ENCODE results near the gene TMEM219.

TMEM219 gene

GRCh38 chr16:29992344-29992967, 30.6 kb downstream of the TMEM219 start:
- H3K36me3 ChIP-seq (ENCODE audit: control insufficient read depth in 1 of 2, insufficient read depth in 2 of 2, low read length in 2 of 2): peaks cover 26 to 64% of the 10 kb centered on the region in 2 donors

DNA sequence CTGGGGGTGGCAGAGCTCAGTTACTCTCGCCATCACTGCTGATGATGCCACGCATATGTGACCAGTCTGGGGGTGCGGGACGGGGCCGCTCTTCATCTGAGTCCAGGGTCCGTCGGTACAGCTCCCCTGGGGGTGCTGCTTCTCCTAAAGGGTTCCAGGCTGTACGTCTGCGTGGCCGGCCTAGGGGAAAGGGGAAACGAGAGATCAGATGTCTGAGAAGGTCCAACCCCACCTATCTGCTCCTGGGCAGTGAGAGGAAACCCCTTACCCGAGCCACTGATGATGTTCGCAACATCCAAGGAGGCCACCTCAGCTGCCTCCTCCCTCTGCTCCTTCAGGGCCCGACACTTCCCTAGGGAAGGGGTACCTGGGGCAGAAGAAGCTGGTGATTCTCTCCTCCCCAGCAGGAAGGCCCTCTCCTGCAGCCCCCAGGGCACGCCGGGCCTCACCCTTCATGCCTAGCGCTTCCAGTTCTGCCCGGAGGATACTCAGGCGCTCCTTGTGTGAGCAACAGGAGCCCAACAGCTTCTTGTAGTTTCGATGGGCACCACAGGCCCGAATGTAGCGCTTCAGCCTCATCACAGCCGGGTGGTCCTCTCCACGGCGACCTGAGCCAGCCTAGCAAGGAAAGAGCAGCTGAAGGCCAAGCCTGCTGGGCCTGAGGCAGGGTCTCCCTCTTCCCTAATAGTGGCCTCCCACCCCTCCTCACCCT, 31.5 kb downstream of the TMEM219 start:
- Histone ChIP-seq H3K9me3 (ENCODE audit: control insufficient read depth in 1 of 2, low read length in 2 of 2) (no peaks in the 10 kb centered on the region), H3K4me1 (ENCODE audit: control insufficient read depth in 1 of 2, insufficient read depth in 2 of 2, low read length in 2 of 2) (peaks cover 20 to 22% of the 10 kb centered on the region in 2 donors), H3K4me3 (ENCODE audit: low read depth in 1 of 2, low read length in 2 of 2) (no peak overlapping the region), H3K27ac (ENCODE audit: low read length) (no peak overlapping the region), H3K27me3 (ENCODE audit: low read depth, low read length) (no peaks in the 10 kb centered on the region), H3K36me3 (ENCODE audit: control insufficient read depth in 1 of 2, insufficient read depth in 2 of 2, low read length in 2 of 2) (peaks cover 21 to 56% of the 10 kb centered on the region in 2 donors)

More at GRCh38 chr16:29992344-29992967, 30.6 kb downstream of the TMEM219 start:
- H3K9me3 ChIP-seq (ENCODE audit: control insufficient read depth in 1 of 2, low read length in 2 of 2): no peaks in the 10 kb centered on the region
- no peaks in the 10 kb centered on the region for H3K27me3 ChIP-seq (ENCODE audit: low read depth, low read length)
- H3K4me3 ChIP-seq (ENCODE audit: low read depth in 1 of 2, low read length in 2 of 2): no peak overlapping the region
- no peak overlapping the region for H3K27ac ChIP-seq (ENCODE audit: low read length)
- peaks cover 20 to 22% of the 10 kb centered on the region in 2 donors for H3K4me1 ChIP-seq (ENCODE audit: control insufficient read depth in 1 of 2, insufficient read depth in 2 of 2, low read length in 2 of 2)

GRCh38 chr16:29993903-29994599, 32.2 kb downstream of the TMEM219 start:
- Histone ChIP-seq H3K9me3 (ENCODE audit: control insufficient read depth in 1 of 2, low read length in 2 of 2) (no peaks in the 10 kb centered on the region), H3K36me3 (ENCODE audit: control insufficient read depth in 1 of 2, insufficient read depth in 2 of 2, low read length in 2 of 2) (peaks cover 21 to 49% of the 10 kb centered on the region in 2 donors), H3K27ac (ENCODE audit: low read length) (no peak overlapping the region), H3K27me3 (ENCODE audit: low read depth, low read length) (no peaks in the 10 kb centered on the region), H3K4me1 (ENCODE audit: control insufficient read depth in 1 of 2, insufficient read depth in 2 of 2, low read length in 2 of 2) (peaks cover 20 to 22% of the 10 kb centered on the region in 2 donors), H3K4me3 (ENCODE audit: low read depth in 1 of 2, low read length in 2 of 2) (peak overlapping the region; percentile 95 to 98)

DNA sequence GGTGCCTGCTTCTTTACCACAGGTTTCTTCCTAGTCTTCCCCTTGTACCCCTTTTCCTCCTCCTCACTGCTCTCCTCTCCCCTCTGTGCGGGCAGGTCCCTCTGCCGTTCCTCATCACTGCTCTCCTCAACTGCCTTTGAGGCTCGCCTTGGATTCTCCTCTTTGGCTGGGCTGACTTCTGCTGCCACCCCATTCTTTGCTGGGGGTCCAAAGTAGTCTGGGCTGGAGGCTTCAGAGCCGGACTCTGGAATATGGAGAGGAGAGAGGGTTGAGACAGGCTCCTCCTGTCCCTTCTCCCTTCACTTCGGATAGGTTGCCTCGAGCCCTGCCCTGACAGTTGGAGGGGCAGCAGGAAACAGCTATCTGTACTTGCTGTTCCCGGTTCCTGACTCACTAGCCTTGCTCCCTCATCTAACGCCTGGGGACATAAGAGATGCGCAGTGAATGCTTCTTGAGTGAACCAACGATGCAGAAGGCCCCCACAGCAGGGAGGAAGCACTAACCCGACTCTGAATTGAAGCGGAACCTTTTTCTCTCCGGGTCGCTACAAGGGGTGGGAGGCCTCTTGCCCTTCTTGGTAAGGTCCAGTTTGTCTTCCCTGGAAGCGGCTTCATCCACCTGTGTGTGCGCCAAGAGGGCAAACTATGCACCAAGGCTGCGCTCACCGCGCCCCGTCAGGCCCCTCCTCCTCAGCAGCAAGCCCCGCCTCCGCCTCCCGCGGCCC, 32.9 kb downstream of the TMEM219 start:
- Histone ChIP-seq H3K4me1 (ENCODE audit: control insufficient read depth in 1 of 2, insufficient read depth in 2 of 2, low read length in 2 of 2) (peaks cover 20 to 22% of the 10 kb centered on the region in 2 donors), H3K9me3 (ENCODE audit: control insufficient read depth in 1 of 2, low read length in 2 of 2) (no peaks in the 10 kb centered on the region), H3K27me3 (ENCODE audit: low read depth, low read length) (no peaks in the 10 kb centered on the region), H3K4me3 (ENCODE audit: low read depth in 1 of 2, low read length in 2 of 2) (peak overlapping the region; percentile 95 to 98), H3K36me3 (ENCODE audit: control insufficient read depth in 1 of 2, insufficient read depth in 2 of 2, low read length in 2 of 2) (peaks cover 14 to 43% of the 10 kb centered on the region in 2 donors), H3K27ac (ENCODE audit: low read length) (peak overlapping the region; percentile 99)

DNA sequence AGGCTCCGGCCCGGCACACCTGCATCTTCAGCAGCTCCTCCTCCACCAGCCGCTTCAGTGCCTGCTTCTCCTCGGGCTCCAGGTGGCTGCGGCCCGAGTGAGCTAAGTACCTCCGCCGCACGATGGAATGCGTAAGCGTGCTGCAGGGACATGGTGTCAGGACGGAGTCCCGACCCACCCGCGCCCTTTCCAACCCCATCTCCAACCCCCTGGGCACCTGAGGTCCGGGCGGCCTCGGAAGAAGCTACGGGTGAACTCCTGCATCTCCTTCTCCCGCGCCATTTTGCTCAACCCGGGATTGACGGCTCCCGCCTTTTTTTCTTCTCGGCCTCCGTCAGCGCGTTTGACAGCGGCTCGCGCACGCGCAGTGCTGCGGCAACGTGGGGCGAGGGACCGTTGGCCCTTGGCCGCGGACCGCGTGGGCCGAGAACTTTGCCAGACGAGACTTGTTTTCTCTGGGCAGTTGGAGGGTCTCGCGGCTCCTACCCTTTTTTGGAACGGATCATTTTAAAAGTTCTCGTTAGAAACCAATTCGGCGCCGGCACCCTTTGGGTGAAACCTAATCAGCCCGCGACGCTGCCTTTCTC, 33.5 kb downstream of the TMEM219 start, which contains the start of gene HIRIP3:
Gene HIRIP3, minus strand, starts transcription at position 294 of the 587 bp plus-strand sequence. Its CDS starts 12 bp downstream, at position 282.
- H3K4me1 ChIP-seq (ENCODE audit: control insufficient read depth in 1 of 2, insufficient read depth in 2 of 2, low read length in 2 of 2): peaks cover 20 to 22% of the 10 kb centered on the region in 2 donors
- H3K27me3 ChIP-seq (ENCODE audit: low read depth, low read length): no peaks in the 10 kb centered on the region
- peaks cover 12 to 42% of the 10 kb centered on the region in 2 donors for H3K36me3 ChIP-seq (ENCODE audit: control insufficient read depth in 1 of 2, insufficient read depth in 2 of 2, low read length in 2 of 2)
- peak within 1 kb of the TSS; percentile 99 for H3K27ac ChIP-seq (ENCODE audit: low read length)
- H3K4me3 ChIP-seq (ENCODE audit: low read depth in 1 of 2, low read length in 2 of 2): peak within 1 kb of the TSS; percentile 95 to 98
- H3K9me3 ChIP-seq (ENCODE audit: control insufficient read depth in 1 of 2, low read length in 2 of 2): no peaks in the 10 kb centered on the region

DNA sequence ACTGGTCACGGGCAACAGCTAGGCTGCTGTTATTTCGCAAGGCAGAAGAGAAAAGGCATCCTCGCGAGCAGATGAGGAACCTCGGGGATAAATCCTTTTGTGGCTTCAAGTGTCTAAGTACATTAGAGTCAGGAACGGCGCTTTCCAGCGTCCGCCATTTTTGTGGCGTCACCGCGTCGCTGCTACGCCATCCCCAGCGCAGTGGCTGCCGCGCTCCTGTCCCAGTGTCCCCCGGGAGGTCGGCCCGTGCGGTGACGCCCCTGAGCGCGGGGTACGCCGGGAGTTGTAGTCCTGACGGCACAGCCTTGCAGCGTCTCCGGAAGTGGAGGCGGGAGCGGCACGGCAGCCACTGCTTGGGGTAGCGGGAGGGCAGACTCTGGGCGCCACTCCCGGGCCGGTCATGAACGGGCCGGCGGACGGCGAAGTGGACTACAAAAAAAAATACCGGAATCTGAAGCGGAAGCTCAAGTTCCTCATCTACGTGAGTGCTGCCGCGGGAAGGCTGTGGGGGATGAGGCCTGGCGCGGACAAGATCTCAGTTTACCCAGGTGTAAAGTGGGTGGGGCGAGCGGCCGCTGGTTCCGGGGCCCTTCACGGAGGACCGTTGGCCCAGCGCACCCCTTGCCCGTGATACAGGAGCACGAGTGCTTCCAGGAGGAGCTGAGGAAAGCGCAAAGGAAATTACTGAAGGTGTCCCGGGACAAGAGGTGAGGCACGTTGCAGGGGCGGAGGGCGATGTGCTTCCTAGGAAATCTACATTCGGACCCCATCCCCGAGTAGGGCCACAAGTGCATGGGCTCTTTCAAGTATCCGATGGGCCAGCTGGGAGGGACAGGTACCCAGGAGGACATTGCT, 34.3 kb downstream of the TMEM219 start, which contains the start of gene INO80E:
Gene INO80E, plus strand, starts transcription at position 331 of the 855 bp plus-strand sequence. Its CDS starts 70 bp downstream, at position 401.
- Histone ChIP-seq H3K4me3 (ENCODE audit: low read depth in 1 of 2, low read length in 2 of 2) (peak within 1 kb of the TSS; percentile 95 to 98), H3K36me3 (ENCODE audit: control insufficient read depth in 1 of 2, insufficient read depth in 2 of 2, low read length in 2 of 2) (peaks cover 12 to 42% of the 10 kb centered on the region in 2 donors), H3K9me3 (ENCODE audit: control insufficient read depth in 1 of 2, low read length in 2 of 2) (no peaks in the 10 kb centered on the region), H3K27ac (ENCODE audit: low read length) (peak within 1 kb of the TSS; percentile 99), H3K27me3 (ENCODE audit: low read depth, low read length) (no peaks in the 10 kb centered on the region), H3K4me1 (ENCODE audit: control insufficient read depth in 1 of 2, insufficient read depth in 2 of 2, low read length in 2 of 2) (peaks cover 20 to 22% of the 10 kb centered on the region in 2 donors)

DNA sequence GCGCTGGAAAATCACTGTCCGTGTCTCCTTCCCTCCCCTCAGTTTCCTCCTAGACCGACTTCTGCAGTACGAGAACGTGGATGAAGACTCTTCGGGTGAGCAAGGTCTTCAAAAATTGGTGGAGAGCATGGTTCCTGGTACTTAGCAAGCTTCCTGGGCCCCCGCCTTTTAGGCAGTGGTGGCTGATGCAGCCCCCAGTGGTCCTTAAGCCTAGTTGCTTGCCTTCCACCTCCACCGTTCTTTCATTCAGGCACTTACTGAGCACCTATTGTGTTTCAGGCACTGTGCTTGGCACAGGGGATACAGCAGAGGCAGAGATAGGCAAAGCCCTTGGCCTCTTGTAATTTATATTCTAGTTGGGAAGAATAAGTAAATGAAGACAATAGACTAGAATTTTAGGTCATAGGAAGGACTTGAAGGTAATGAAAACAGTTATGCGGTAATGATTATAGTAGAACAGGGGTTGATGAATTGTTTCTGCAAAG, 34.9 kb downstream of the TMEM219 start:
- Histone ChIP-seq H3K4me1 (ENCODE audit: control insufficient read depth in 1 of 2, insufficient read depth in 2 of 2, low read length in 2 of 2) (peaks cover 20 to 22% of the 10 kb centered on the region in 2 donors), H3K36me3 (ENCODE audit: control insufficient read depth in 1 of 2, insufficient read depth in 2 of 2, low read length in 2 of 2) (peaks cover 12 to 40% of the 10 kb centered on the region in 2 donors), H3K27ac (ENCODE audit: low read length) (peak overlapping the region; percentile 46), H3K9me3 (ENCODE audit: control insufficient read depth in 1 of 2, low read length in 2 of 2) (no peaks in the 10 kb centered on the region), H3K27me3 (ENCODE audit: low read depth, low read length) (no peaks in the 10 kb centered on the region), H3K4me3 (ENCODE audit: low read depth in 1 of 2, low read length in 2 of 2) (peak overlapping the region; percentile 95 to 98)

- Histone ChIP-seq H3K27ac (ENCODE audit: low read length) (no peak overlapping the region), H3K9me3 (ENCODE audit: control insufficient read depth in 1 of 2, low read length in 2 of 2) (no peaks in the 10 kb centered on the region), H3K4me1 (ENCODE audit: control insufficient read depth in 1 of 2, insufficient read depth in 2 of 2, low read length in 2 of 2) (peaks cover 10 to 14% of the 10 kb centered on the region in 2 donors), H3K4me3 (ENCODE audit: low read depth in 1 of 2, low read length in 2 of 2) (no peak overlapping the region), H3K27me3 (ENCODE audit: low read depth, low read length) (no peaks in the 10 kb centered on the region), H3K36me3 (ENCODE audit: control insufficient read depth in 1 of 2, insufficient read depth in 2 of 2, low read length in 2 of 2) (peaks cover 0 to 30% of the 10 kb centered on the region in 2 donors)
Measured at GRCh38 chr16:29999605-30000004, 37.7 kb downstream of the TMEM219 start.

GRCh38 chr16:30000735-30001631, 39.1 kb downstream of the TMEM219 start:
- peaks cover 0 to 26% of the 10 kb centered on the region in 2 donors for H3K36me3 ChIP-seq (ENCODE audit: control insufficient read depth in 1 of 2, insufficient read depth in 2 of 2, low read length in 2 of 2)

More at GRCh38 chr16:30000735-30001631, 39.1 kb downstream of the TMEM219 start:
- Histone ChIP-seq H3K9me3 (ENCODE audit: control insufficient read depth in 1 of 2, low read length in 2 of 2) (no peaks in the 10 kb centered on the region), H3K27me3 (ENCODE audit: low read depth, low read length) (no peaks in the 10 kb centered on the region), H3K4me3 (ENCODE audit: low read depth in 1 of 2, low read length in 2 of 2) (no peak overlapping the region), H3K4me1 (ENCODE audit: control insufficient read depth in 1 of 2, insufficient read depth in 2 of 2, low read length in 2 of 2) (peaks cover 6 to 17% of the 10 kb centered on the region in 2 donors), H3K27ac (ENCODE audit: low read length) (no peak overlapping the region)

All from muscle layer of duodenum (tissue), 2 donors.